PC-3 (cell line): ENCODE results near the gene DOCK10. TPM values are rescaled to one million over a fixed set of nuclear protein-coding genes. Genes with fewer than 3 reads are reported as not detected.

Experiments
- ATAC-seq: fragments of 200-7000 bp; cut with Tn5 transposase; 2 replicates; pipeline ENCODE4 v1.9.1; 2020; ENCODE audit warnings: mild to moderate bottlenecking, moderate library complexity
- BruUV-seq: library from RNA; stranded (reverse); fragments of 400-500 nt; replicated peaks from 2 replicates; lab custom pipeline; 2021; lab: Mats Ljungman, UMichigan
- CTCF ChIA-PET: fragments of 300-600 bp; sonication (Branson Sonifier 250); formaldehyde crosslinking; loops from one replicate; lab custom pipeline; 2022; ENCODE audit warnings: antibody characterized with exemption; lab: Charles Lee
- POLR2A ChIA-PET: fragments of 300-600 bp; sonication (Branson Sonifier 250); formaldehyde crosslinking; loops from one replicate; lab custom pipeline; 2022; ENCODE audit warnings: antibody characterized with exemption; ENCODE audit not compliant: unreplicated experiment; lab: Charles Lee
- DNase-seq: peaks from one replicate; pipeline ENCODE4 v3.0.0-alpha.2; 2015
- H2AFZ ChIP-seq: fragments of 300-600 bp; sonication (generic); 2 replicates; pipeline ENCODE4 v1.6.0; 2016; ENCODE audit warnings: antibody characterized with exemption, low read length
- H3F3A ChIP-seq: fragments of 300-600 bp; sonication (generic); one replicate; pipeline ENCODE4 v1.6.0; 2017; ENCODE audit warnings: antibody characterized with exemption, low read length, control low read depth, mild to moderate bottlenecking; ENCODE audit not compliant: unreplicated experiment
- H3K27ac ChIP-seq: fragments of 300-600 bp; sonication (generic); 2 replicates; pipeline ENCODE4 v1.5.1; 2016; ENCODE audit warnings: mild to moderate bottlenecking, low read length
- H3K27me3 ChIP-seq: fragments of 300-600 bp; sonication (generic); 2 replicates; pipeline ENCODE4 v1.6.1; 2016; ENCODE audit warnings: low read length, mixed read lengths
- H3K36me3 ChIP-seq: fragments of 300-600 bp; sonication (generic); 2 replicates; pipeline ENCODE4 v1.6.1; 2016; ENCODE audit warnings: low read depth, mixed run types, low read length, mixed read lengths
- H3K4me1 ChIP-seq: fragments of 300-600 bp; sonication (generic); 2 replicates; pipeline ENCODE4 v1.5.1; 2016; ENCODE audit warnings: low read length; ENCODE audit not compliant: insufficient read depth
- H3K4me2 ChIP-seq: fragments of 300-600 bp; sonication (generic); 2 replicates; pipeline ENCODE4 v1.6.0; 2016; ENCODE audit warnings: low read length
- H3K4me3 ChIP-seq: fragments of 300-600 bp; sonication (generic); 2 replicates; pipeline ENCODE4 v1.5.1; 2016; ENCODE audit warnings: mild to moderate bottlenecking, low read length, mixed read lengths
- H3K79me2 ChIP-seq: fragments of 300-600 bp; sonication (generic); 2 replicates; pipeline ENCODE4 v1.6.1; 2017; ENCODE audit warnings: low read length, mixed read lengths
- H3K9ac ChIP-seq: fragments of 300-600 bp; sonication (generic); 2 replicates; pipeline ENCODE4 v1.6.0; 2016; ENCODE audit warnings: mild to moderate bottlenecking, low read length
- H3K9me2 ChIP-seq: fragments of 300-600 bp; sonication (generic); replicated peaks from 2 replicates; pipeline ENCODE4 v1.6.1; 2016; ENCODE audit warnings: mixed run types, low read length, mixed read lengths
- H3K9me3 ChIP-seq: fragments of 300-600 bp; sonication (generic); 2 replicates; pipeline ENCODE4 v1.6.1; 2016; ENCODE audit warnings: low read length, mixed read lengths
- H4K20me1 ChIP-seq: fragments of 300-600 bp; sonication (generic); 2 replicates; pipeline ENCODE4 v1.6.1; 2016; ENCODE audit warnings: low read length, mixed read lengths
- EZH2 ChIP-seq: fragments of 300-600 bp; sonication (generic); IDR thresholded peaks from one replicate; pipeline ENCODE4 v1.6.1; 2017; ENCODE audit warnings: antibody characterized with exemption, mild to moderate bottlenecking, low read length; ENCODE audit not compliant: unreplicated experiment
- EZH2phosphoT487 ChIP-seq: fragments of 300-600 bp; sonication (generic); IDR thresholded peaks from 2 replicates; pipeline ENCODE4 v1.6.1; 2018; ENCODE audit warnings: mild to moderate bottlenecking, antibody characterized with exemption, low read length, borderline replicate concordance
- intact Hi-C: fragments of 100-400 bp; cut with micrococcal nuclease; formaldehyde crosslinking; loops from 2 replicates; pipeline ENCODE4 v1.9.0; 2023
- total RNA-seq: library from RNA; depleted of rRNA; stranded (reverse); fragments of >200 nt; gene quantifications from 2 replicates; pipeline ENCODE4 v1.2.3, GENCODE V29; 2014
- TF ChIP-seq, protein P1 (sequence below): fragments of 300-600 bp; sonication (generic); conservative IDR thresholded peaks from 2 replicates; pipeline ENCODE4 v1.5.1; 2017; ENCODE audit warnings: antibody characterized with exemption, low read depth, mild to moderate bottlenecking, low read length

Gene DOCK10
- total RNA-seq, 1 experiment from 2014 or later = 23.1 TPM

DNA sequence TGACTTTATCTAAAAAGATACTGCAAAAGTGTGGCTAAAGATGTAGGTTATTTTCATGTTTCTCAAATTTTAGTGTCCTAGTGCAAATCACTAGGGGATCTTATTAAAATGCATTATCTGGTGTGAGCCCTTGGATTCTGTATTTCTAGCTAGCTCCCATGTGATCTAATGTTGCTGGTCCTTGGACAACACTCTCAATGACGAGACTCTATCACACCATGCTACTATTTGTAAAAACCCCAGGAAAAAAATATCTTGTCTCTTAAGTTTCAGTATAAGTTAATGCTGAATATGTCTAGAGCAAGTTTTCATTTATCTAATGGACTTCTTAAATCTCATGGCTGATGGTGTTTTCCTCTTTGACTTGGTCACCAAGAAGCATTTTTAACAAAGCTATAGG is 5.8 kb downstream of the DOCK10 start:
- Histone ChIP-seq H3K9ac (no peak overlapping the region), H3K27ac (no peak overlapping the region), H3K9me2 (no peaks in the 10 kb centered on the region), H2AFZ (no peak overlapping the region), H3K4me2 (no peak overlapping the region), H3K4me1 (0 out of 2 replicates have a peak, but pooled peaks cover 9% of the 10 kb centered on the region), H3K79me2 (peaks cover 75% of the 10 kb centered on the region), H3F3A (no peaks in the 10 kb centered on the region), H3K4me3 (no peak overlapping the region), H3K9me3 (no peaks in the 10 kb centered on the region), H3K27me3 (no peaks in the 10 kb centered on the region), H3K36me3 (no peaks in the 10 kb centered on the region), H4K20me1 (no peaks in the 10 kb centered on the region)
- ATAC-seq (no peak), DNase-seq (no peak)
- TF ChIP-seq EZH2 (no peak), EZH2phosphoT487 (no peak)
- TF ChIP-seq, protein P1, sequence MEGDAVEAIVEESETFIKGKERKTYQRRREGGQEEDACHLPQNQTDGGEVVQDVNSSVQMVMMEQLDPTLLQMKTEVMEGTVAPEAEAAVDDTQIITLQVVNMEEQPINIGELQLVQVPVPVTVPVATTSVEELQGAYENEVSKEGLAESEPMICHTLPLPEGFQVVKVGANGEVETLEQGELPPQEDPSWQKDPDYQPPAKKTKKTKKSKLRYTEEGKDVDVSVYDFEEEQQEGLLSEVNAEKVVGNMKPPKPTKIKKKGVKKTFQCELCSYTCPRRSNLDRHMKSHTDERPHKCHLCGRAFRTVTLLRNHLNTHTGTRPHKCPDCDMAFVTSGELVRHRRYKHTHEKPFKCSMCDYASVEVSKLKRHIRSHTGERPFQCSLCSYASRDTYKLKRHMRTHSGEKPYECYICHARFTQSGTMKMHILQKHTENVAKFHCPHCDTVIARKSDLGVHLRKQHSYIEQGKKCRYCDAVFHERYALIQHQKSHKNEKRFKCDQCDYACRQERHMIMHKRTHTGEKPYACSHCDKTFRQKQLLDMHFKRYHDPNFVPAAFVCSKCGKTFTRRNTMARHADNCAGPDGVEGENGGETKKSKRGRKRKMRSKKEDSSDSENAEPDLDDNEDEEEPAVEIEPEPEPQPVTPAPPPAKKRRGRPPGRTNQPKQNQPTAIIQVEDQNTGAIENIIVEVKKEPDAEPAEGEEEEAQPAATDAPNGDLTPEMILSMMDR = no peak
- intact Hi-C loops = no loop called here
- BruUV-seq = no TSS peak
- ChIA-PET POLR2A (no interaction called here), CTCF (no interaction called here)

DNA sequence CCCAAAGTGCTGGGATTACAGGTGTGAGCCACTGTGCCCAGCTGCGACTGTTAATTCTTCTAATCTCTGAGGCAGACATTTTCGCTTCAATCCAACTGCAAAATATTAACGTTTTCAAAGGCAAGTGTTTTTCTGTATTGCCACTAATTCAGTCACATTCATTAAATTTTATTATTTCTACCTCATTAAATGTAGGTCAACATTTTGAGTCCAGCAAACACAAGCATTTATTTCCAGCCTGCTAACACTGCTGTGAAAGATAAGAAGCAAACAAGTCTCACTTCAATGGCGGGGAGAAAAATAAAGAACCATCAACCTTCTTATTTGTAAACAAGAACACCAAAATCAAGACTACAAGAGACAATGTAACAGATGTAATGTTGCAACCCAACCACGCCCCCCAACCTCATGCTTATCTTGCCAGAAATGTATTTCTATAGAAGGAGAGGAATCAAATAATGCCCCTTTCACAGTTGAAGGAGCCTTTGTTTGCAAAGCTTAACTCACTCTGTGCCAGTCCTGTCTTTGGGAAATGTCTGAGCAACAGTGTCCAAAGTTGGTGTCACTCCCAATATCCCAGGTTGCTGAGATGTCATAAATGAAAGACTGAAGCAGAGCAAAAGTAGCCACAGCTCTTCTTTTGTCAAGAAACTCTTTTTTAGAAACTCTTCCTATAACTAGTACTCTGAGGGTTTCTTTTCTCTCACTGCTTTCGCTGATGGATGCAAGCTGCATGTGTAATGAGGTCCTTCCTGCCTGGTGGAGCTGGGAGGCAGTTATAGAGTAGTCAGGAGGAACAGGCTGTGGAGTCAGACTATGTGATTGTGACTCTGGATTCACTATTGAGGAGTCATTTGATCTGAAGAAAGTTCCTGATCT is 8.6 kb downstream of the DOCK10 start:
- no TSS peak for BruUV-seq
- no peak overlapping the region for H2AFZ ChIP-seq
- H3K27me3 ChIP-seq = no peaks in the 10 kb centered on the region
- H3K9me2 ChIP-seq = no peaks in the 10 kb centered on the region
- H3K27ac ChIP-seq = no peak overlapping the region
- no peaks in the 10 kb centered on the region for H3K36me3 ChIP-seq
- H3F3A ChIP-seq = no peaks in the 10 kb centered on the region
- no peak overlapping the region for H3K4me3 ChIP-seq
- H3K4me2 ChIP-seq = no peak overlapping the region
- no peak for DNase-seq
- CTCF ChIA-PET = no interaction called here
- intact Hi-C loops = no loop called here
- no peak overlapping the region for H3K9ac ChIP-seq
- no peak for TF ChIP-seq EZH2phosphoT487
- no peak for TF ChIP-seq EZH2
- TF ChIP-seq, protein P1 = no peak
- H3K4me1 ChIP-seq = 0 out of 2 replicates have a peak, but pooled peaks cover 5% of the 10 kb centered on the region
- ATAC-seq = no peak
- H3K79me2 ChIP-seq = peaks cover 49% of the 10 kb centered on the region
- POLR2A ChIA-PET = no interaction called here
- H3K9me3 ChIP-seq = no peaks in the 10 kb centered on the region
- no peaks in the 10 kb centered on the region for H4K20me1 ChIP-seq

DNA sequence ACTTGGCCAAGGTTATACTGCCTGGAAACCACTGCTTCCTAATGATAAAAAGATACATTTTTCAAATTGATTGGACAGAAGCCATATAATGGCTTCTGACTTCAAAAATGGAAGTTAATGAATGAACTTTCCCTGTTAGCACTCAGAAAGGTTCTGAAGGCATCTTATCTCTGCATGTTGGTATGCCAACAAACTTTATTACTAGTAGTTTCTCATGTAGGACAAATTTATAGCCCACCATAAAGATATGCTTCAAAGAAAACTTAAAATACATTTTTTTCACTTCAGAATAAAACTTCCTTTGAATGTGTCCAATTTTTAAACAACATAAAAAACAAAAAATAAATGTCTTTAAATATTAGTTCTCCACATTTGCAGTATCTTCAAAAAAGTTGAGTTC is 10.0 kb downstream of the DOCK10 start:
- CTCF ChIA-PET = no interaction called here
- H3K9ac ChIP-seq = no peak overlapping the region
- POLR2A ChIA-PET = interaction anchor here (0.7 kb wide), 1 partner anchor 1338 kb away, joined by 3 read pairs; no protein-coding TSS in a partner anchor

More for the DNA sequence above, 10.0 kb downstream of the DOCK10 start:
- DNase-seq (no peak), ATAC-seq (no peak)
- Histone ChIP-seq H3K27me3 (no peaks in the 10 kb centered on the region), H3F3A (no peaks in the 10 kb centered on the region), H3K4me1 (0 out of 2 replicates have a peak, but pooled peaks cover 5% of the 10 kb centered on the region), H3K4me3 (no peak overlapping the region), H3K9me2 (no peaks in the 10 kb centered on the region), H2AFZ (no peak overlapping the region), H3K9me3 (no peaks in the 10 kb centered on the region), H3K36me3 (no peaks in the 10 kb centered on the region), H3K27ac (no peak overlapping the region), H4K20me1 (no peaks in the 10 kb centered on the region), H3K79me2 (peaks cover 41% of the 10 kb centered on the region), H3K4me2 (no peak overlapping the region)
- intact Hi-C loops = no loop called here
- no TSS peak for BruUV-seq
- no peak for TF ChIP-seq EZH2
- TF ChIP-seq, protein P1 = no peak
- no peak for TF ChIP-seq EZH2phosphoT487
